Effector memory CD8-positive, alpha-beta T cell (primary cell): ENCODE data around the gene TTC3.
"Not testable (repeated sequence)": the region's sequence is repeated elsewhere in the genome, so short reads cannot be mapped to it uniquely, and the experiment has no call there.

Source experiments
- ATAC-seq: fragments of 150-1000 bp; cut with Tn5 transposase; replicated peaks from 2 replicates; pipeline ENCODE4 v1.10.0; 2021; ENCODE audit warnings: mild to moderate bottlenecking, moderate library complexity
- DNase-seq, 3 experiments: peaks; one replicate each; pipeline ENCODE4 v3.0.0; 2021
- H3K27ac Mint-ChIP-seq, 2 donors: one replicate each; pipeline ENCODE4 v1.8.0; 2022; ENCODE audit warnings: mild to moderate bottlenecking in 2 of 2, mixed read lengths in 2 of 2, moderate library complexity in 2 of 2
- H3K27me3 Mint-ChIP-seq, 2 donors: one replicate each; pipeline ENCODE4 v1.8.0; 2022; ENCODE audit warnings: mixed read lengths in 2 of 2
- H3K36me3 Mint-ChIP-seq: one replicate; pipeline ENCODE4 v1.8.0; 2022; ENCODE audit warnings: mild to moderate bottlenecking, moderate library complexity, mixed read lengths; ENCODE audit not compliant: insufficient read depth
- H3K4me1 Mint-ChIP-seq, 2 donors: one replicate each; pipeline ENCODE4 v1.8.0; 2022; ENCODE audit warnings: low read depth in 2 of 2, mixed read lengths in 2 of 2
- H3K4me3 Mint-ChIP-seq, 2 donors: one replicate each; pipeline ENCODE4 v1.8.0; 2022; ENCODE audit warnings: mild to moderate bottlenecking in 2 of 2, mixed read lengths in 2 of 2, moderate library complexity in 2 of 2
- H3K9me3 Mint-ChIP-seq, 2 donors: one replicate each; pipeline ENCODE4 v1.8.0; 2022; ENCODE audit warnings: mixed read lengths in 2 of 2

TTC3 gene

DNA sequence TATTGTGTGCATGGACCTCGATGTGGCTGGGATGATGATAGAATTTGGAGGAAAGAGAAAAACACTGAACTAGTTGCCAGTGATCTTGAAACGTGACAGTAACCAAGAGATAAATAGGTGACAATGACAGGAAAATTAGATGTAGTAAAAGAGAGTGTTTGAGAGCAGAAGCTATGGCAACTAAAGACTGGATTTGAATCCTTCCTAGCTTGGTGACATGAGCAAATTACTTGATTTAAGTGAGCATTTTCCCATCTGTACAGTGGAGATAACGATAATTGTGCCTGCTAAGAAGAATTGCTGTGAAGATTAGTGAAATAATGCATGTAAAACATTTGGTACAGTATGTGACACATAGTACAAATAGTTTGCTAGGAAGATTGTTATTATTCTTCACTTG, 12.7 kb downstream of the TTC3 start:
- Mint-ChIP-seq H3K4me1 (peaks cover 9 to 24% of the 10 kb centered on the region in 2 donors), H3K9me3 (no peaks in the 10 kb centered on the region), H3K27ac (no peak overlapping the region), H3K4me3 (no peak overlapping the region), H3K36me3 (peaks cover 22% of the 10 kb centered on the region), H3K27me3 (no peaks in the 10 kb centered on the region)
- DNase-seq (no peak), ATAC-seq (no peak)

DNA sequence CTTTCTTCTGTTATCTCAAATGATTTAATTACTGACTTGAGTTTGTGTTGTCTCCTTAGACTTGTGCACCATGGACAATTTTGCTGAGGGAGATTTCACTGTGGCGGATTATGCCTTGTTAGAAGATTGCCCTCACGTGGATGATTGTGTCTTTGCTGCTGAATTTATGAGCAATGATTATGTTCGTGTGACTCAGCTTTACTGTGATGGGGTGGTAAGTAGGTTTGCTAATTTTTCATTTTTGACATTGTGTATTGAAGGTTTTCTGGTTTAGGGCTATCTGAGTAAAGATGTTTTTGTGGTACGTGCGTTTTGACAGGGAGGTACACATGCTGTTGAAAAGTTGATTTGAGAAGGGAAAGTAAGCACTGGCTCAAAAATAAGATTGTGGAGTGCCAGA, 14.1 kb downstream of the TTC3 start:
- Mint-ChIP-seq H3K9me3 (no peaks in the 10 kb centered on the region), H3K4me1 (peaks cover 9 to 23% of the 10 kb centered on the region in 2 donors), H3K27me3 (no peaks in the 10 kb centered on the region), H3K4me3 (no peak overlapping the region), H3K27ac (no peak overlapping the region), H3K36me3 (peaks cover 30% of the 10 kb centered on the region)
- ATAC-seq (no peak), DNase-seq (no peak)

DNA sequence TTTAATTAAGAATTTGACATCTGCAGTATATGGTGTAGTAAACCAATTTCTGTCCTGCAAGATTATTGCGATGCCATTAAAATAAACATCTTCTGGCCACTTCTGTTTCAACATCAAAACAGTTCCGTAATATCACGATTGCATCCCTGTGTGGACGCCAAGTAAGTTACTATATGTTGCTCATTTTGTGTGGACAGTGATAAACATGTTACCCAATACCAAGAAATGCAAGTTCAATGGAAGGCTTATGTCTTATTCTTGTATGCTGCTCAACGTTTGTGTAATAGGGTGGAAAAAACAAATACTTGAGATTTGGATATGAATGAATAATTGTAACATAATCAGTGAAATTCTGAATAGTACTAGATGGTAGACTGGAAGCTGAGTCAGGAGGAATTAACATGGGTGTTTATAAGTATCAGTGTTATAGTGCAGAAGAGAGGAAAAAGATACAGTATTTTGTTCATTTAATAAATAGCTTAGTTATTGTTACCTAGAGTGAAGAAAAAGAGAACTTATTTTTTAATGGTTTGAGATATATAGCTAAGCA, 15.2 kb downstream of the TTC3 start:
- Mint-ChIP-seq H3K9me3 (no peaks in the 10 kb centered on the region), H3K27ac (no peak overlapping the region), H3K4me1 (peaks cover 4 to 14% of the 10 kb centered on the region in 2 donors), H3K4me3 (no peak overlapping the region), H3K36me3 (peaks cover 35% of the 10 kb centered on the region), H3K27me3 (no peaks in the 10 kb centered on the region)
- no peak for ATAC-seq
- no peak for DNase-seq

DNA sequence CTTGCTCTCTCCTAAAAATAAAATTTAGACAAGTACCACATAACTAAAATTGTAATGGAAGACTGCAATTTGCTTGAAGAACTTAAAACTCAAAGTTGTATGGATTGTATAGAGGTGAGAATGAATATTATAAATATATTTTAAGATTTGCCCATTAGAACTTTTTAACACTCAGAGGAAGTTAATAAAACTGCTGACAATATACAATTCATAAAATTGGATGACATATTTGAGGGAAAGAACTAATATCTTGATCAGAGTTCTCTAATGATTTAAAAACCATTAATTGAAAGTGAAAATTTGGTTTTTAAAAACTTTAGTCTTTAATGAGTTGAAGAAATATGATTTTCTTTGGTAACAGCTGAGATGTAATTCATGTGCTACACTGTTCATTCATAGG, 20.9 kb downstream of the TTC3 start:
- Mint-ChIP-seq H3K9me3 (no peaks in the 10 kb centered on the region), H3K27ac (no peak overlapping the region), H3K4me1 (peaks cover 0 to 3% of the 10 kb centered on the region in 2 donors), H3K4me3 (no peak overlapping the region), H3K27me3 (no peaks in the 10 kb centered on the region), H3K36me3 (peaks cover 41% of the 10 kb centered on the region)
- DNase-seq (no peak), ATAC-seq (no peak)

DNA sequence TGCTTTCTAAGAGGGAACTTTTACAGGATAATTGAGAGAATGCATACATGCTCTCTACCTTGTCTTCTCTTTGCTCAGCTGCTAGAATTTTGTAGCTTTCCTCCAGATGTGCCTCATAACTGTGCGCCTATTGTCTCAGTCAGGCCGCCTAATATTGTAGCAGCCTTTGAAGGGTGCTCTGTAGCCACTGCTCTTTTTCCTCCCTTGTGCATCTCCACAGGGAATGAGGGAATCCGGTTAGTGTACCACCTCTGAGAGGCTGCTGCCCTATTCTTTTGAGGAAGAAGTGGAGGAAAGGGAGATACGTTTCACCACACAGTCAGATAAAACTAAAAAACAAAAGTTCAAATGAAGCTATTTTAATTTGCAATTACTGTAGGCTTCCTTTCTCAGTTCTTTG, 22.8 kb downstream of the TTC3 start:
- peaks cover 0 to under 1% of the 10 kb centered on the region in 2 donors for H3K4me1 Mint-ChIP-seq
- DNase-seq (no peak), ATAC-seq (no peak)
- no peak overlapping the region for H3K27ac Mint-ChIP-seq
- no peak overlapping the region for H3K4me3 Mint-ChIP-seq
- no peaks in the 10 kb centered on the region for H3K27me3 Mint-ChIP-seq
- peaks cover 23% of the 10 kb centered on the region for H3K36me3 Mint-ChIP-seq
- H3K9me3 Mint-ChIP-seq: no peaks in the 10 kb centered on the region

DNA sequence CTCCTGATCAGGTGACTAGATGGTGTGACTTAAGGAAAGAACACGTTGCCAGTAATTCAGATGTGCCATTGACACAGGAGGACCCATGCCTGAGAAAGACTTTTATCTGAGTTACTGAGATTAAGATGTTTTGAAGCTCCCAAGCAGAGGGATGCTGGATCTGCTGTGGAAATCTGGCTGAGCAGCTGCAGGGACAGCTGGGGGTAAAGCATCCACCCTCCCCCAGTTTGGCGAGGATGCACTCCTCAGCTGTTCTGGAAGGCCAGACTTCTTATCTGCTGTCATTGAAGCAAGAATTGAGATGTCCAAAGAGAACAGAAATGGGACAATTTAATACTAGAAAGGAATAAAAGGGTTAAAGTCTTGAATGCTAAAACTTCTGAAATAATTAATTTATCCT, 25.7 kb downstream of the TTC3 start:
- no peaks in the 10 kb centered on the region for H3K27me3 Mint-ChIP-seq
- ATAC-seq (no peak), DNase-seq (no peak)
- H3K36me3 Mint-ChIP-seq: peaks cover 9% of the 10 kb centered on the region
- H3K4me1 Mint-ChIP-seq: peaks cover 0 to 2% of the 10 kb centered on the region in 2 donors
- H3K4me3 Mint-ChIP-seq: no peak overlapping the region
- no peaks in the 10 kb centered on the region for H3K9me3 Mint-ChIP-seq
- H3K27ac Mint-ChIP-seq: no peak overlapping the region

DNA sequence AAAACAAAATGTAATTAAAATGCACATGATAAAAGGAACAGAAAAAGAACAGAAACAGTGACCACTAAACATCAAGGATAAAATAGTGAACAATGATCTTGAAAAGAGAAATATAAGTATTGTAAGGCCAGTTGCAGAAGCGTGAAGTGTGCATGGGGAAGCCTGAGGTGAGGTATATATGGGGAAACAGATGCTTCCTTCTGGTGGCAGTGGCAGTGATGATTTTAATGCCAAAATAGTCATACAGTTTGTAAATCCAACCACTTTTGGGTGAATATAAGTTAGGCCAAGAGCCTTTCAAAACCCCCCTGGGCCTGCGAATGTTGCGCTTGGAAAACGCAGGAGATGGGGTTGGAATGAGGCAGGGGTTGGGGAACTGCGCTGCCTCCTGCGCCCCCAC, 27.3 kb downstream of the TTC3 start:
- H3K27ac Mint-ChIP-seq: peak overlapping the region in 1 of 2 donors; percentile 54
- no peaks in the 10 kb centered on the region for H3K9me3 Mint-ChIP-seq
- peaks cover 2 to 9% of the 10 kb centered on the region in 2 donors for H3K4me1 Mint-ChIP-seq
- H3K27me3 Mint-ChIP-seq: no peaks in the 10 kb centered on the region
- H3K36me3 Mint-ChIP-seq: peaks cover 6% of the 10 kb centered on the region
- DNase-seq (no peak), ATAC-seq (no peak)
- H3K4me3 Mint-ChIP-seq: no peak overlapping the region

DNA sequence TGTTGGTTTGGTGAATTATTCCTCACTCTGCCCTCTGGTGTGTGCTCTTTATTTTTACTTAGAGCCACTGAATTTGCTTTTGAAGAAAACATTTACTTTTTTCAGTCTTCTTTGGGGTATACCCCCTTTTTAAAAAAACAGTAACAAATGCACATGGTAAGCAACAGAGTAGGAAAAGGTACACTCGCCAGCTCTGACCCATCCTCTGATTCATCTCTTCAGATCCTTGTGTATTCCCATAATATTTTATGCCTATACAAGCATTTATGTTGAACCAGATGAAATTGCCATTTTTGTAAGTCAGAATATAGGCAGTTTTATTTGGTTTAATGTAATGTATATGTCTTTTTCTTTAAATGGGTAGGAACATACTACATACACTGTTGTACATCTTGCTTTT, 28.3 kb downstream of the TTC3 start:
- DNase-seq: no peak
- H3K4me3 Mint-ChIP-seq: no peak overlapping the region
- H3K27ac Mint-ChIP-seq: peak overlapping the region in 1 of 2 donors; percentile 54
- ATAC-seq: no peak
- no peaks in the 10 kb centered on the region for H3K27me3 Mint-ChIP-seq
- H3K36me3 Mint-ChIP-seq: peaks cover 6% of the 10 kb centered on the region
- peaks cover 2 to 12% of the 10 kb centered on the region in 2 donors for H3K4me1 Mint-ChIP-seq
- no peaks in the 10 kb centered on the region for H3K9me3 Mint-ChIP-seq

DNA sequence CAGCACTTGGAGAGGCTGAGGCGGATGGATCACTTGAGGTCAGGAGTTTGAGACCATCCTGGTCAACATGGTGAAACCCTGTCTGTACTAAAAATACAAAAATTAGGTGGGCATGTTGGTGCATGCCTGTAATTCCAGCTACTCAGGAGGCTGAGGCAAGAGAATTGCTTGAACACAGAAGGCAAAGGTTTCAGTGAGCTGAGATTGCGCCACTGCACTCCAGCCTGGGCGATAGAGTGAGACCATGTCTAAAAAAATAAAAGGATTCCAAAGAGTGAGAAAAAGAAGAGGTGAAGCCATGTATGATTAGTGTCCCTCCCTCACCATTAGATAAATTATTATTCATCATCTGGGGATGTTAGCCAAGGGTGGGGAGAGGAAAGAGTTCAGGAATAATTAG, 29.7 kb downstream of the TTC3 start:
- not testable (repeated sequence) for ATAC-seq, H3K4me3 Mint-ChIP-seq, H3K36me3 Mint-ChIP-seq, DNase-seq, H3K9me3 Mint-ChIP-seq, H3K27me3 Mint-ChIP-seq
- H3K27ac Mint-ChIP-seq: peak overlapping the region in 1 of 2 donors; percentile 42
- peaks cover 2 to 13% of the 10 kb centered on the region in 2 donors for H3K4me1 Mint-ChIP-seq

DNA sequence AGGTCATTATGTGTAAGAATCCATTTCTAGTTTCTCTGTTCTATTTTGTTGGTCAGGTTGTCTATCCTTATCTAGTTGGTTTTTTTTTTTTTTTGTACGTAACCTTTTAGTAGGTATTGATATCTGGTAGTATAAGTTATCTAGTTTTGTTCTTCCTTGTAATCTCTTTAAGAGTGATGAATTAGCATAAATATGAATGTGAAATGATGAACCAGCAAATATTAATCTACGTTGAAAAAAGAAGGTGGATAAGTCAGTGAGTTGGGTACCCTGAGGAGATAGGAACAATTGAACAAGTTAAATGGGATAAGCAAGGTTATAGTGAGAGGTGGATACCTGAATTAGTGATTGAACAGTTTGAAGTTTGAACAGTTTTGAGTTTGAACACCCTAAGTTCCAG, 33.9 kb downstream of the TTC3 start:
- DNase-seq: no peak
- Mint-ChIP-seq H3K27me3 (no peaks in the 10 kb centered on the region), H3K4me3 (no peak overlapping the region), H3K4me1 (peaks cover 2 to 13% of the 10 kb centered on the region in 2 donors), H3K27ac (no peak overlapping the region), H3K36me3 (peaks cover 5% of the 10 kb centered on the region), H3K9me3 (peaks cover 0 to 2% of the 10 kb centered on the region in 2 donors)
- no peak for ATAC-seq

DNA sequence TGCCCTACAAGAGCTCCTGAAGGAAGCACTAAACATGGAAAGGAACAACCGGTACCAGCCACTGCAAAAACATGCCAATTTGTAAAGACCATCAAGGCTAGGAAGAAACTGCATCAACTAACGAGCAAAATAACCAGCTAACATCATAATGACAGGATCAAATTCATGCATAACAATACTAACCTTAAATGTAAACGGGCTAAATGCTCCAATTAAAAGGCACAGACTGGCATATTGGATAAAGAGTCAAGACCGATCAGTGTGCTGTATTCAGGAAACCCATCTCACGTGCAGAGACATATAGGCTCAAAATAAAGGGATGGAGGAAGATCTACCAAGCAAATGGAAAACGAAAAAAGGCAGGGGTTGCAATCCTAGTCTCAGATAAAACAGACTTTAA, 38.0 kb downstream of the TTC3 start:
- not testable (repeated sequence) for H3K4me3 Mint-ChIP-seq, H3K36me3 Mint-ChIP-seq, H3K9me3 Mint-ChIP-seq, H3K27me3 Mint-ChIP-seq, DNase-seq, ATAC-seq, H3K27ac Mint-ChIP-seq
- peaks cover 0 to 10% of the 10 kb centered on the region in 2 donors for H3K4me1 Mint-ChIP-seq

DNA sequence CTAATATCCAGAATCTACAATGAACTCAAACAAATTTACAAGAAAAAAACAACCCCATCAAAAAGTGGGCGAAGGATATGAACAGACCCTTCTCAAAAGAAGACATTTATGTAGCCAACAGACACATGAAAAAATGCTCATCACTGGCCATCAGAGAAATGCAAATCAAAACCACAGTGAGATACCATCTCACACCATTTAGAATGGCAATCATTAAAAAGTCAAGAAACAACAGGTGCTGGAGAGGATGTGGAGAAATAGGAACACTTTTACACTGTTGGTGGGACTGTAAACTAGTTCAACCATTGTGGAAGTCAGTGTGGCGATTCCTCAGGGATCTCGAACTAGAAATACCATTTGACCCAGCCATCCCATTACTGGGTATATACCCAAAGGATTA, 41.2 kb downstream of the TTC3 start:
- H3K27me3 Mint-ChIP-seq, H3K36me3 Mint-ChIP-seq, H3K9me3 Mint-ChIP-seq, H3K27ac Mint-ChIP-seq, H3K4me1 Mint-ChIP-seq, ATAC-seq, H3K4me3 Mint-ChIP-seq, DNase-seq: not testable (repeated sequence)

DNA sequence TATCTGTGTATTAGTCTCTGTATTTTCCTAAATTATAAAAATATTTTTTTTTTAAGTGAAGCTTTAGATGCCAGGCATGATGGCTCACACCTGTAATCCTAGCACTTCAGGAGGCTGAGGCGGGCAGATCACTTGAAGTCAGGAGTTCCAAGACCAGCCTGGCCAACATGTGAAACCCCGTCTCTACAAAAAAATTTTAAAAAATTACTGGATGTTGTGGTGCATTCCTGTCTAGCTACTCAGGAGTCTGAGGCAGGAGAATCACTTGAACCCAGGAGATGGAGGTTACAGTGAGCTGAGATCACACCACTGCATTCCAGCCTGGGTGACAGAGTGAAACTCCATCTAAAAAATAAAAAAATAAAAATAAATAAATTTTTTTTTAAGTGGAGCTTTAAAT, 43.4 kb downstream of the TTC3 start:
- not testable (repeated sequence) for H3K9me3 Mint-ChIP-seq, ATAC-seq

DNA sequence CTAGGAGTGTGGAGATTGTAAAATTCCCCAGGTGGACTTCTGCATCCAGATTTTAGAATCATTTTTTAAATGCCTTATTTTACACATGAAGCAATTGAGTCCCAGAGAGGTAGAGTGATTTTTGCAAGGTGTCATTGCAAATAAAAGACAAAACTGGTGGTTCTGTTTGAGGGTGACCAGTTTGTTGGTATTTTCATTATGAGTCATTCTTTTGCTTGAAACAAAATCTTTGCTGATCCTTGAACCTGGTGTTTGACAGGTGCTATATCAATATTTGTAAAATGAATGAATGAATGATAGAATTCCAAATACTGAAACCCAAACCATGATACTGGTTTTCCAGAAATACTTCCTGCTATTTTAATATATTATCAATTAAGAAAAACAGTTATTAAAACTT, 44.1 kb downstream of the TTC3 start:
- no peak overlapping the region for H3K27ac Mint-ChIP-seq
- no peaks in the 10 kb centered on the region for H3K9me3 Mint-ChIP-seq
- DNase-seq: no peak
- H3K4me3 Mint-ChIP-seq: no peak overlapping the region
- ATAC-seq: no peak
- H3K4me1 Mint-ChIP-seq: peaks cover 3 to 14% of the 10 kb centered on the region in 2 donors
- no peaks in the 10 kb centered on the region for H3K27me3 Mint-ChIP-seq
- H3K36me3 Mint-ChIP-seq: no peaks in the 10 kb centered on the region

More for the DNA sequence above, 43.4 kb downstream of the TTC3 start:
- H3K27me3 Mint-ChIP-seq, H3K36me3 Mint-ChIP-seq, H3K27ac Mint-ChIP-seq, DNase-seq, H3K4me3 Mint-ChIP-seq: not testable (repeated sequence)
- H3K4me1 Mint-ChIP-seq: peaks cover 3 to 14% of the 10 kb centered on the region in 2 donors
